HepG2 (cell line): ENCODE measurements around the gene REC114.

Source experiments
- BHLHE40 ChIP-seq: IDR thresholded peaks from 2 replicates; pipeline ENCODE4 v1.6.1; 2011; ENCODE audit warnings: low read length, improper control_type of control experiment
- FOXM1 ChIP-seq: sonication (generic); formaldehyde crosslinking; IDR thresholded peaks from 2 replicates; pipeline ENCODE4 v1.5.0; 2020; ENCODE audit warnings: missing genetic modification reagents
- REST ChIP-seq, 2 experiments: IDR thresholded peaks; 2 replicates each; pipeline ENCODE4 v1.6.1; 2011 to 2012; ENCODE audit warnings: low read length in 2 of 2, borderline replicate concordance in 1 of 2, low read depth in 1 of 2, mild to moderate bottlenecking in 1 of 2, moderate library complexity in 1 of 2
- TF ChIP-seq, protein P1 (sequence below): sonication (generic); formaldehyde crosslinking; IDR thresholded peaks from 2 replicates; pipeline ENCODE4 v1.5.1; 2020; ENCODE audit warnings: mild to moderate bottlenecking, missing genetic modification reagents, moderate library complexity

- no peak for TF ChIP-seq REST (IDR thresholded peaks at IDR 0.05; ENCODE audit: borderline replicate concordance in 1 of 2, low read depth in 1 of 2, low read length in 2 of 2)
- TF ChIP-seq FOXM1: no peak
- TF ChIP-seq, protein P1, sequence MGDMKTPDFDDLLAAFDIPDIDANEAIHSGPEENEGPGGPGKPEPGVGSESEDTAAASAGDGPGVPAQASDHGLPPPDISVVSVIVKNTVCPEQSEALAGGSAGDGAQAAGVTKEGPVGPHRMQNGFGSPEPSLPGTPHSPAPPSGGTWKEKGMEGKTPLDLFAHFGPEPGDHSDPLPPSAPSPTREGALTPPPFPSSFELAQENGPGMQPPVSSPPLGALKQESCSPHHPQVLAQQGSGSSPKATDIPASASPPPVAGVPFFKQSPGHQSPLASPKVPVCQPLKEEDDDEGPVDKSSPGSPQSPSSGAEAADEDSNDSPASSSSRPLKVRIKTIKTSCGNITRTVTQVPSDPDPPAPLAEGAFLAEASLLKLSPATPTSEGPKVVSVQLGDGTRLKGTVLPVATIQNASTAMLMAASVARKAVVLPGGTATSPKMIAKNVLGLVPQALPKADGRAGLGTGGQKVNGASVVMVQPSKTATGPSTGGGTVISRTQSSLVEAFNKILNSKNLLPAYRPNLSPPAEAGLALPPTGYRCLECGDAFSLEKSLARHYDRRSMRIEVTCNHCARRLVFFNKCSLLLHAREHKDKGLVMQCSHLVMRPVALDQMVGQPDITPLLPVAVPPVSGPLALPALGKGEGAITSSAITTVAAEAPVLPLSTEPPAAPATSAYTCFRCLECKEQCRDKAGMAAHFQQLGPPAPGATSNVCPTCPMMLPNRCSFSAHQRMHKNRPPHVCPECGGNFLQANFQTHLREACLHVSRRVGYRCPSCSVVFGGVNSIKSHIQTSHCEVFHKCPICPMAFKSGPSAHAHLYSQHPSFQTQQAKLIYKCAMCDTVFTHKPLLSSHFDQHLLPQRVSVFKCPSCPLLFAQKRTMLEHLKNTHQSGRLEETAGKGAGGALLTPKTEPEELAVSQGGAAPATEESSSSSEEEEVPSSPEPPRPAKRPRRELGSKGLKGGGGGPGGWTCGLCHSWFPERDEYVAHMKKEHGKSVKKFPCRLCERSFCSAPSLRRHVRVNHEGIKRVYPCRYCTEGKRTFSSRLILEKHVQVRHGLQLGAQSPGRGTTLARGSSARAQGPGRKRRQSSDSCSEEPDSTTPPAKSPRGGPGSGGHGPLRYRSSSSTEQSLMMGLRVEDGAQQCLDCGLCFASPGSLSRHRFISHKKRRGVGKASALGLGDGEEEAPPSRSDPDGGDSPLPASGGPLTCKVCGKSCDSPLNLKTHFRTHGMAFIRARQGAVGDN (CRISPR knock-in tag): no peak
- no peak for TF ChIP-seq BHLHE40
Measured at GRCh38 chr15:73425510-73425909, 17.5 kb upstream of the REC114 start.
